HCT116 (cell line): ENCODE measurements around the gene UNKL. TPM values are rescaled to one million over a fixed set of nuclear protein-coding genes. Genes with fewer than 3 reads are reported as not detected.

Experiments
- ATAC-seq: fragments of 200-7000 bp; cut with Tn5 transposase; 2 replicates; pipeline ENCODE4 v1.9.1; 2020; ENCODE audit warnings: mild to moderate bottlenecking, moderate library complexity
- BruUV-seq: library from RNA; stranded (reverse); fragments of 400-500 nt; replicated peaks from 2 replicates; lab custom pipeline; 2021; lab: Mats Ljungman, UMichigan
- CTCF ChIA-PET: fragments of 300-600 bp; sonication (Branson Sonifier 250); formaldehyde crosslinking; loops from one replicate; lab custom pipeline; 2021; ENCODE audit warnings: antibody characterized with exemption; lab: Charles Lee
- POLR2A ChIA-PET: fragments of 300-600, 350-600 bp; sonication (Branson Sonifier 250); formaldehyde crosslinking; loops from one replicate; lab custom pipeline; 2021; ENCODE audit warnings: antibody characterized with exemption; lab: Charles Lee
- RAD21 ChIA-PET, 2 experiments: fragments of 300-600 bp; sonication (Branson Sonifier 250); formaldehyde crosslinking; loops; one replicate each; lab custom pipeline; 2023; ENCODE audit warnings: low total read pairs in 2 of 2; ENCODE audit not compliant: uncharacterized antibody in 2 of 2, unreplicated experiment in 2 of 2, low non-redundant PET in 1 of 2; lab: Charles Lee
- DNase-seq: peaks from one replicate; pipeline ENCODE4 v3.0.0-alpha.2; 2010; ENCODE audit warnings: low read depth, low spot score
- H2AFZ ChIP-seq: fragments of 200-600 bp; shearing (Covaris generic), sonication (generic); 2 replicates; pipeline ENCODE4 v1.6.1; 2017; ENCODE audit warnings: low read depth, mixed run types, mixed read lengths, antibody characterized with exemption, low read length; ENCODE audit not compliant: poor library complexity, severe bottlenecking
- H3K27ac ChIP-seq: 2 replicates; pipeline ENCODE4 v1.5.1; 2012; ENCODE audit warnings: low read depth, low read length
- H3K27me3 ChIP-seq: fragments of 200-600 bp; sonication (generic); 2 replicates; pipeline ENCODE4 v1.6.1; 2016; ENCODE audit warnings: mixed run types, low read length, mixed read lengths; ENCODE audit not compliant: insufficient read depth
- H3K36me3 ChIP-seq, 2 experiments: fragments of 200-500 bp in 1 of 2; fragments of 200-600 bp in 1 of 2; sonication (Bioruptor generic) in 1 of 2; sonication (generic) in 1 of 2; 2 replicates each; pipeline versions ENCODE4 v1.5.1 to v1.6.1; 2014 to 2016; ENCODE audit warnings: low read length in 2 of 2, inconsistent platforms in 1 of 2, mixed read lengths in 1 of 2, mixed run types in 1 of 2; ENCODE audit not compliant: insufficient read depth in 2 of 2, control insufficient read depth in 1 of 2
- H3K4me1 ChIP-seq, 2 experiments: fragments of 200-600 bp in 1 of 2; sonication (generic) in 1 of 2; 2 replicates each; pipeline versions ENCODE4 v1.5.1 to v1.6.1; 2012 to 2017; ENCODE audit warnings: low read length in 2 of 2, inconsistent platforms in 1 of 2, mild to moderate bottlenecking in 1 of 2, mixed read lengths in 1 of 2, mixed run types in 1 of 2, moderate library complexity in 1 of 2; ENCODE audit not compliant: insufficient read depth in 2 of 2, control insufficient read depth in 1 of 2
- H3K4me2 ChIP-seq: fragments of 200-600 bp; sonication (generic); 2 replicates; pipeline ENCODE4 v1.6.1; 2017; ENCODE audit warnings: mixed run types, low read length, mixed read lengths
- H3K4me3 ChIP-seq, 2 experiments: fragments of 200-600 bp in 1 of 2; sonication (generic) in 1 of 2; replicated peaks in 1 of 2; 2 replicates each; pipeline ENCODE4 v1.5.1; 2011 to 2016; ENCODE audit warnings: low read length in 2 of 2, control low read depth in 1 of 2, low read depth in 1 of 2, mild to moderate bottlenecking in 1 of 2, mixed read lengths in 1 of 2, mixed run types in 1 of 2
- H3K79me2 ChIP-seq: fragments of 200-600 bp; sonication (generic); 2 replicates; pipeline ENCODE4 v1.6.1; 2017; ENCODE audit warnings: mild to moderate bottlenecking, mixed run types, low read length, moderate library complexity, mixed read lengths; ENCODE audit not compliant: insufficient read depth
- H3K9ac ChIP-seq: fragments of 200-600 bp; sonication (generic); 2 replicates; pipeline ENCODE4 v1.6.1; 2016; ENCODE audit warnings: low read length, mixed read lengths
- H3K9me2 ChIP-seq: fragments of 200-600 bp; sonication (generic), shearing (Covaris generic); 2 replicates; pipeline ENCODE4 v1.6.1; 2017; ENCODE audit warnings: mixed run types, mild to moderate bottlenecking, moderate library complexity; ENCODE audit not compliant: insufficient read depth
- H3K9me3 ChIP-seq, 2 experiments: fragments of 200-500 bp in 1 of 2; fragments of 200-600 bp in 1 of 2; sonication (Bioruptor generic) in 1 of 2; sonication (generic) in 1 of 2; 2 replicates each; pipeline ENCODE4 v1.6.1; 2014 to 2017; ENCODE audit warnings: low read length in 2 of 2, mixed read lengths in 2 of 2, inconsistent platforms in 1 of 2, low read depth in 1 of 2, mild to moderate bottlenecking in 1 of 2, mixed run types in 1 of 2, moderate library complexity in 1 of 2; ENCODE audit not compliant: control insufficient read depth in 1 of 2, insufficient read depth in 1 of 2
- H4K20me1 ChIP-seq: fragments of 200-600 bp; sonication (generic), shearing (Covaris generic); 2 replicates; pipeline ENCODE4 v1.6.1; 2017; ENCODE audit warnings: mixed run types, mild to moderate bottlenecking, moderate library complexity; ENCODE audit not compliant: insufficient read depth
- ATF3 ChIP-seq: IDR thresholded peaks from 2 replicates; pipeline ENCODE4 v1.6.1; 2012
- CTCF ChIP-seq, 3 experiments: fragments of 200-600 bp in 1 of 3; sonication (generic) in 1 of 3; IDR thresholded peaks in 2 of 3; conservative IDR thresholded peaks in 1 of 3; 2 replicates each; pipeline ENCODE4 v1.5.1; 2012 to 2017; ENCODE audit warnings: low read depth in 2 of 3, low read length in 2 of 3, antibody characterized with exemption in 1 of 3, borderline replicate concordance in 1 of 3, control low read depth in 1 of 3, mild to moderate bottlenecking in 1 of 3, mixed read lengths in 1 of 3, mixed run types in 1 of 3, moderate library complexity in 1 of 3; ENCODE audit not compliant: insufficient read depth in 1 of 3
- FOSL1 ChIP-seq: IDR thresholded peaks from 2 replicates; pipeline ENCODE4 v1.6.1; 2012; ENCODE audit warnings: low read depth
- POLR2A ChIP-seq: IDR thresholded peaks from 2 replicates; pipeline ENCODE4 v1.7.0; 2011; ENCODE audit warnings: borderline replicate concordance; ENCODE audit not compliant: insufficient read depth, insufficient read length; ENCODE audit errors: extremely low read depth
- RAD21 ChIP-seq: IDR thresholded peaks from 2 replicates; pipeline ENCODE4 v1.6.1; 2012; ENCODE audit warnings: low read depth, mild to moderate bottlenecking
- REST ChIP-seq: IDR thresholded peaks from 2 replicates; pipeline ENCODE4 v1.6.1; 2012; ENCODE audit warnings: low read depth
- SIN3A ChIP-seq: IDR thresholded peaks from 2 replicates; pipeline ENCODE4 v1.6.1; 2012; ENCODE audit warnings: low read depth
- SP1 ChIP-seq: IDR thresholded peaks from 2 replicates; pipeline ENCODE4 v1.6.1; 2012; ENCODE audit warnings: low read depth
- SRF ChIP-seq: IDR thresholded peaks from 2 replicates; pipeline ENCODE4 v1.6.1; 2012; ENCODE audit warnings: low read depth
- YY1 ChIP-seq: IDR thresholded peaks from 2 replicates; pipeline ENCODE4 v1.6.1; 2011; ENCODE audit warnings: low read length, low read depth, moderate library complexity, mild to moderate bottlenecking; ENCODE audit not compliant: insufficient replicate concordance; ENCODE audit errors: extremely low read depth
- ZFX ChIP-seq: fragments of 450-650 bp; IDR thresholded peaks from 2 replicates; pipeline ENCODE4 v1.6.1; 2017
- ZNF274 ChIP-seq: fragments of 200-500 bp; sonication (Bioruptor generic); IDR thresholded peaks from 2 replicates; pipeline ENCODE4 v1.6.1; 2014; ENCODE audit warnings: mild to moderate bottlenecking, low read depth, low read length, inconsistent platforms
- intact Hi-C: fragments of 100-400 bp; cut with micrococcal nuclease; formaldehyde crosslinking; loops from 2 replicates; pipeline ENCODE4 v1.10.0; 2022
- total RNA-seq: library from RNA; stranded (reverse); gene quantifications from one replicate; pipeline ENCODE4 v1.2.1, GENCODE V29; 2021; ENCODE audit not compliant: unreplicated experiment

The UNKL gene
- total RNA-seq, 1 experiment from 2014 or later, result 24.9 TPM

GRCh38 chr16:1403733-1404132 lies 10.8 kb downstream of the UNKL start (continued):
- TF ChIP-seq REST, result no peak
- no peak for TF ChIP-seq SP1
- TF ChIP-seq ZFX, result no peak
- no peak for TF ChIP-seq FOSL1
- TF ChIP-seq SRF, result no peak
- TF ChIP-seq ZNF274, result no peak
- TF ChIP-seq POLR2A, result no peak
- TF ChIP-seq RAD21, result no peak
- TF ChIP-seq SIN3A, result no peak
- no peak for TF ChIP-seq ATF3
- TF ChIP-seq YY1, result no peak
- TF ChIP-seq, all 23 proteins: peak for 0

- H3K4me3 ChIP-seq, result no peak overlapping the region
- 0 out of 2 replicates have a peak, but pooled peaks cover 4% of the 10 kb centered on the region for H3K79me2 ChIP-seq
- ChIA-PET POLR2A (no interaction called here), CTCF (no interaction called here), RAD21 (no interaction called here)
- H3K4me1 ChIP-seq, result peaks cover 5% of the 10 kb centered on the region in 2 experiments
- H2AFZ ChIP-seq, result no peak overlapping the region
- DNase-seq (no peak), ATAC-seq (no peak)
- H3K9me2 ChIP-seq, result no peaks in the 10 kb centered on the region
- H3K27me3 ChIP-seq, result no peaks in the 10 kb centered on the region
- H3K27ac ChIP-seq, result no peak overlapping the region
- H4K20me1 ChIP-seq, result no peaks in the 10 kb centered on the region
- H3K9ac ChIP-seq, result no peak overlapping the region
- H3K36me3 ChIP-seq, result no peaks in the 10 kb centered on the region
- intact Hi-C loops, result no loop called here
- H3K4me2 ChIP-seq, result no peak overlapping the region
- no peaks in the 10 kb centered on the region for H3K9me3 ChIP-seq
- BruUV-seq, result no TSS peak
- TF ChIP-seq CTCF (IDR thresholded peaks at IDR 0.05 in 2 of 3, conservative IDR thresholded peaks at IDR 0.05 in 1 of 3; ENCODE audit: borderline replicate concordance in 1 of 3, insufficient read depth in 1 of 3, low read depth in 2 of 3, low read length in 2 of 3) (no peak), POLR2A (no peak), SIN3A (no peak), FOSL1 (no peak), REST (no peak)
Measured at GRCh38 chr16:1403036-1403435, 11.5 kb downstream of the UNKL start.
